SK-N-SH (cell line): Measurements from ENCODE around the gene PAWR.

Experiments used
- FOSL2 ChIP-seq: IDR thresholded peaks from 2 replicates; pipeline ENCODE4 v1.4.0; 2012; ENCODE audit warnings: low read depth, mild to moderate bottlenecking, moderate library complexity, borderline replicate concordance
- NFIC ChIP-seq: IDR thresholded peaks from 2 replicates; pipeline ENCODE4 v1.4.0; 2012; ENCODE audit warnings: borderline replicate concordance
- TF ChIP-seq, protein P1 (sequence below): fragments of 200-600 bp; sonication (generic); IDR thresholded peaks from 2 replicates; pipeline ENCODE4 v1.6.1; 2017; ENCODE audit warnings: antibody characterized with exemption, mild to moderate bottlenecking, moderate library complexity
- TF ChIP-seq, protein P2 (sequence below): IDR thresholded peaks from 2 replicates; pipeline ENCODE4 v1.4.0; 2012; ENCODE audit warnings: low read depth
- TF ChIP-seq, protein P3 (sequence below): fragments of 150-350 bp; IDR thresholded peaks from 2 replicates; pipeline ENCODE4 v1.6.1; 2017; ENCODE audit warnings: antibody characterized with exemption, low read length, low read depth, borderline replicate concordance

DNA sequence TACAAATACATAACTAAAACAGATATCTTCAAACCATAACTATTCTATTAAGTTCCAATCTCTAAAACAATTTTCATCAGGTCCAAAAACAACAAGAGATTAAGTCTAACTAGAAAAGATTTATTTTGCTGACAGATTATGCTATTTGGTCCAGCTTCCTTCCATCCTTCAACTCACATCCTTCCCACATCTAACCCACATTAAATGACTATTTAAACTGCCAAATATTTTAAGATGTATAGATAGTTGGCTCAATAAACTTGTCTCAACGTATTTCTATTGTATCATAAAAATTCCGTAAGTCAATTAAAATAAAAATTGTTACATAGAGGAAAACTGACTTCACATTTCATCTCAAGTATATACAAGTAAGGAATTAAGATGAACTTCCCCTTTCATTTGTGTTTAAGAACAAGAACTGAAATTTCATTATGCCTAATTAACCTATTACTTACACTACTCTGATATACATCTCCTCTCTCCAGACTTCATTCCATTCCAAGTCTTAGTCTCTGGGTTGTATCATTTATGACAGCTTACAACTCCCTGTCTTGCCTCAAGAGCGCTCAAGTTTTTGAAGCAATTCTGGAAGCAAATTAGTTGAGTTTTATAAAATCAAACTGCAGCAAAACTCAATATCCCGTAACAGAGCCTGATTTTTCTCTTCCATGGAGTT lies 25.4 kb downstream of the PAWR start:
- TF ChIP-seq, protein P1, sequence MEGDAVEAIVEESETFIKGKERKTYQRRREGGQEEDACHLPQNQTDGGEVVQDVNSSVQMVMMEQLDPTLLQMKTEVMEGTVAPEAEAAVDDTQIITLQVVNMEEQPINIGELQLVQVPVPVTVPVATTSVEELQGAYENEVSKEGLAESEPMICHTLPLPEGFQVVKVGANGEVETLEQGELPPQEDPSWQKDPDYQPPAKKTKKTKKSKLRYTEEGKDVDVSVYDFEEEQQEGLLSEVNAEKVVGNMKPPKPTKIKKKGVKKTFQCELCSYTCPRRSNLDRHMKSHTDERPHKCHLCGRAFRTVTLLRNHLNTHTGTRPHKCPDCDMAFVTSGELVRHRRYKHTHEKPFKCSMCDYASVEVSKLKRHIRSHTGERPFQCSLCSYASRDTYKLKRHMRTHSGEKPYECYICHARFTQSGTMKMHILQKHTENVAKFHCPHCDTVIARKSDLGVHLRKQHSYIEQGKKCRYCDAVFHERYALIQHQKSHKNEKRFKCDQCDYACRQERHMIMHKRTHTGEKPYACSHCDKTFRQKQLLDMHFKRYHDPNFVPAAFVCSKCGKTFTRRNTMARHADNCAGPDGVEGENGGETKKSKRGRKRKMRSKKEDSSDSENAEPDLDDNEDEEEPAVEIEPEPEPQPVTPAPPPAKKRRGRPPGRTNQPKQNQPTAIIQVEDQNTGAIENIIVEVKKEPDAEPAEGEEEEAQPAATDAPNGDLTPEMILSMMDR = no peak
- TF ChIP-seq NFIC (no peak), FOSL2 (no peak)
- TF ChIP-seq, protein P2, sequence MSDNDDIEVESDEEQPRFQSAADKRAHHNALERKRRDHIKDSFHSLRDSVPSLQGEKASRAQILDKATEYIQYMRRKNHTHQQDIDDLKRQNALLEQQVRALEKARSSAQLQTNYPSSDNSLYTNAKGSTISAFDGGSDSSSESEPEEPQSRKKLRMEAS = no peak
- TF ChIP-seq, protein P3, sequence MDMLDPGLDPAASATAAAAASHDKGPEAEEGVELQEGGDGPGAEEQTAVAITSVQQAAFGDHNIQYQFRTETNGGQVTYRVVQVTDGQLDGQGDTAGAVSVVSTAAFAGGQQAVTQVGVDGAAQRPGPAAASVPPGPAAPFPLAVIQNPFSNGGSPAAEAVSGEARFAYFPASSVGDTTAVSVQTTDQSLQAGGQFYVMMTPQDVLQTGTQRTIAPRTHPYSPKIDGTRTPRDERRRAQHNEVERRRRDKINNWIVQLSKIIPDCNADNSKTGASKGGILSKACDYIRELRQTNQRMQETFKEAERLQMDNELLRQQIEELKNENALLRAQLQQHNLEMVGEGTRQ = no peak
